Measurements from ENCODE around the gene IQCN.
"Not testable (repeated sequence)": the region's sequence is repeated elsewhere in the genome, so short reads cannot be mapped to it uniquely, and the experiment has no call there.

IQCN gene

DNA sequence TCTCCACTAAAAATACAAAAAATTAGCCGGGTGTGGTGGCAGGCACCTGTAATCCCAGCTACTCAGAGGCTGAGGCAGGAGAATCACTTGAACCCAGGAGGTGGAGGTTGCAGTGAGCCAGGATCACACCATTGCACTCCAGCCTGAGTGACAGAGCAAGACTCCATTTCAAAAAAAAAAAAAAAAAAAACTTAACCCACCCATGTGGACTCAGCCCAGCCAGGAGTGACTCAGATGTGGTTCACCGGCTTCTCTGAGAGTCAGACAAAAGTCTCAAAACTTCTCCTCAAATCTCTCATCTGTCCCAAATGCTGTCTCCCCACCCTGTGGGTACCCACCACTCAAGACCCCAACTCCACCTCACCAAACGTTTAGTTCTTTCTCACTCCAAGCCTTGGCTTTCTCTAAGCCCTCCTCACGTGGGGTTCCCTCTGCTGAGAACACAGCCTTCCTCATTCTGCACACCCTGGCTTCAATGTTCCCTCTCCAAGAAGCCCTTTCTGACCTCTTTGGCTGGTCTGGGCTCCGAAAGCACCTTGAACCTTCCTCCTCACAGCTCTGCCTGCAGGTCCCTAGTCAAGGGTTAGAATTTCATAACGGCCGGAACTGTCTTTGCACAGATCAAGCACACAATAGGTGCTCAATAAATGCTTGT, 59.3 kb downstream of the IQCN start:
- Histone ChIP-seq H3K79me2 (ENCODE audit: control insufficient read depth, low read length) (no peaks in the 10 kb centered on the region), H3K9me3 (ENCODE audit: control insufficient read depth, insufficient read depth, low read length) (no peaks in the 10 kb centered on the region), H4K20me1 (ENCODE audit: control insufficient read depth, insufficient read depth, low read depth, low read length) (no peaks in the 10 kb centered on the region), H3K36me3 (ENCODE audit: control insufficient read depth, low read length) (no peaks in the 10 kb centered on the region), H3F3A (ENCODE audit: control insufficient read depth, insufficient read depth) (no peaks in the 10 kb centered on the region), H3K4me1 (ENCODE audit: control insufficient read depth, low read length) (no peaks in the 10 kb centered on the region), H3K9me2 (replicated peaks; ENCODE audit: control insufficient read depth, low read length) (no peaks in the 10 kb centered on the region), H3K4me3 (ENCODE audit: low read length) (no peak overlapping the region), H3K4me2 (ENCODE audit: low read length) (no peak overlapping the region), H3K27me3 (ENCODE audit: control insufficient read depth, low read length) (peaks cover 34% of the 10 kb centered on the region), H3K27ac (ENCODE audit: low read depth, low read length) (no peak overlapping the region)
- TF ChIP-seq, protein P1, sequence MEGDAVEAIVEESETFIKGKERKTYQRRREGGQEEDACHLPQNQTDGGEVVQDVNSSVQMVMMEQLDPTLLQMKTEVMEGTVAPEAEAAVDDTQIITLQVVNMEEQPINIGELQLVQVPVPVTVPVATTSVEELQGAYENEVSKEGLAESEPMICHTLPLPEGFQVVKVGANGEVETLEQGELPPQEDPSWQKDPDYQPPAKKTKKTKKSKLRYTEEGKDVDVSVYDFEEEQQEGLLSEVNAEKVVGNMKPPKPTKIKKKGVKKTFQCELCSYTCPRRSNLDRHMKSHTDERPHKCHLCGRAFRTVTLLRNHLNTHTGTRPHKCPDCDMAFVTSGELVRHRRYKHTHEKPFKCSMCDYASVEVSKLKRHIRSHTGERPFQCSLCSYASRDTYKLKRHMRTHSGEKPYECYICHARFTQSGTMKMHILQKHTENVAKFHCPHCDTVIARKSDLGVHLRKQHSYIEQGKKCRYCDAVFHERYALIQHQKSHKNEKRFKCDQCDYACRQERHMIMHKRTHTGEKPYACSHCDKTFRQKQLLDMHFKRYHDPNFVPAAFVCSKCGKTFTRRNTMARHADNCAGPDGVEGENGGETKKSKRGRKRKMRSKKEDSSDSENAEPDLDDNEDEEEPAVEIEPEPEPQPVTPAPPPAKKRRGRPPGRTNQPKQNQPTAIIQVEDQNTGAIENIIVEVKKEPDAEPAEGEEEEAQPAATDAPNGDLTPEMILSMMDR (IDR thresholded peaks at IDR 0.05; ENCODE audit: low read depth, low read length, poor library complexity, severe bottlenecking): no peak

DNA sequence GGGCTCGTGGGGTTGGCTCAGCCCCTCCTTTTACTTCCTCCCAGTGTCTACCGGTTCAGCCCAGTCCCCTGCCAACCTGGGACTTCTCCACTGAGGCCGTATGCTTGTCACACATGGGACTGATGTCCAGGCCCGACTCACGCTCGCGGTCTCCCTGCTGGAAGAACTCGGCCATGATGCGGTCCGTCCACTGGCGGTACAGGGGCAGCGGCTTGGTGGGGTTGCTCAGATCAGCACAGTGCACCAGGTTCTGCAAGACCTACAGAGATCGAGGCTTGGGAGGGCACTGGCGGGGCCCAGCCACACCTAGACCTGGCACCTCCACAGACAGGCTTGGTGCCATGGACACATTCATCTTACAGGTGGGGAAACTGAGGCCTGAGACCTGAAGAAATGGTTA, 62.6 kb downstream of the IQCN start:
- H3K27ac ChIP-seq (ENCODE audit: low read depth, low read length): no peak overlapping the region
- H3K27me3 ChIP-seq (ENCODE audit: control insufficient read depth, low read length): peaks cover 21% of the 10 kb centered on the region
- no peak for TF ChIP-seq EZH2phosphoT487 (IDR thresholded peaks at IDR 0.05; ENCODE audit: borderline replicate concordance, low read length)
- TF ChIP-seq, protein P1 (IDR thresholded peaks at IDR 0.05; ENCODE audit: low read depth, low read length, poor library complexity, severe bottlenecking): no peak

GRCh38 chr19:18209912-18210311, 64.3 kb downstream of the IQCN start:
- H3K4me2 ChIP-seq (ENCODE audit: low read length); H3K36me3 ChIP-seq (ENCODE audit: control insufficient read depth, low read length); H4K20me1 ChIP-seq (ENCODE audit: control insufficient read depth, insufficient read depth, low read depth, low read length); H3K9me2 ChIP-seq (replicated peaks; ENCODE audit: control insufficient read depth, low read length); H3K9me3 ChIP-seq (ENCODE audit: control insufficient read depth, insufficient read depth, low read length); H3K4me3 ChIP-seq (ENCODE audit: low read length); H3K27ac ChIP-seq (ENCODE audit: low read depth, low read length); H3F3A ChIP-seq (ENCODE audit: control insufficient read depth, insufficient read depth): not testable (repeated sequence)
- Histone ChIP-seq H3K79me2 (ENCODE audit: control insufficient read depth, low read length) (peaks cover 10% of the 10 kb centered on the region), H3K4me1 (ENCODE audit: control insufficient read depth, low read length) (peaks cover 17% of the 10 kb centered on the region), H3K27me3 (ENCODE audit: control insufficient read depth, low read length) (peaks cover 18% of the 10 kb centered on the region)

More for the DNA sequence above, 62.6 kb downstream of the IQCN start:
- Histone ChIP-seq H3K79me2 (ENCODE audit: control insufficient read depth, low read length) (no peaks in the 10 kb centered on the region), H3K4me3 (ENCODE audit: low read length) (no peak overlapping the region), H3K9me3 (ENCODE audit: control insufficient read depth, insufficient read depth, low read length) (no peaks in the 10 kb centered on the region), H3K4me2 (ENCODE audit: low read length) (no peak overlapping the region), H4K20me1 (ENCODE audit: control insufficient read depth, insufficient read depth, low read depth, low read length) (no peaks in the 10 kb centered on the region), H3K36me3 (ENCODE audit: control insufficient read depth, low read length) (no peaks in the 10 kb centered on the region), H3K9me2 (replicated peaks; ENCODE audit: control insufficient read depth, low read length) (no peaks in the 10 kb centered on the region), H3K4me1 (ENCODE audit: control insufficient read depth, low read length) (peaks cover 4% of the 10 kb centered on the region), H3F3A (ENCODE audit: control insufficient read depth, insufficient read depth) (peaks cover 6% of the 10 kb centered on the region)

- H3K27me3 ChIP-seq (ENCODE audit: control insufficient read depth, low read length): peaks cover 13% of the 10 kb centered on the region
- H3K4me2 ChIP-seq (ENCODE audit: low read length): peak overlapping the region; percentile 20; the same call in 1 of the 2 replicates
- H3K36me3 ChIP-seq (ENCODE audit: control insufficient read depth, low read length): peaks cover 4% of the 10 kb centered on the region
- H3K9me2 ChIP-seq (replicated peaks; ENCODE audit: control insufficient read depth, low read length): no peaks in the 10 kb centered on the region
- peaks cover 11% of the 10 kb centered on the region for H3F3A ChIP-seq (ENCODE audit: control insufficient read depth, insufficient read depth)
- H3K4me3 ChIP-seq (ENCODE audit: low read length): no peak overlapping the region
- H4K20me1 ChIP-seq (ENCODE audit: control insufficient read depth, insufficient read depth, low read depth, low read length): no peaks in the 10 kb centered on the region
- H3K4me1 ChIP-seq (ENCODE audit: control insufficient read depth, low read length): peaks cover 17% of the 10 kb centered on the region
- no peak overlapping the region for H3K27ac ChIP-seq (ENCODE audit: low read depth, low read length)
- H3K9me3 ChIP-seq (ENCODE audit: control insufficient read depth, insufficient read depth, low read length): no peaks in the 10 kb centered on the region
- peaks cover 14% of the 10 kb centered on the region for H3K79me2 ChIP-seq (ENCODE audit: control insufficient read depth, low read length)
- TF ChIP-seq, protein P1 (IDR thresholded peaks at IDR 0.05; ENCODE audit: low read depth, low read length, poor library complexity, severe bottlenecking): peak; percentile 72
- TF ChIP-seq EZH2phosphoT487 (IDR thresholded peaks at IDR 0.05; ENCODE audit: borderline replicate concordance, low read length): no peak
Observed at GRCh38 chr19:18208098-18208951, 65.9 kb downstream of the IQCN start.
